Suprapubic skin (tissue), 3 donors: Measurements from ENCODE around the gene LIMA1.

Experiments
- CTCF ChIP-seq, 2 donors: fragments of 200-600 bp in 1 of 2; fragments of 450-650 bp in 1 of 2; sonication (generic) in 1 of 2; IDR thresholded peaks; one replicate each; pipeline ENCODE4 v1.5.1; 2016 to 2019; ENCODE audit warnings: antibody characterized with exemption in 2 of 2, mild to moderate bottlenecking in 1 of 2, moderate library complexity in 1 of 2
- POLR2A ChIP-seq, 2 donors: fragments of 450-650 bp; IDR thresholded peaks; one replicate each; pipeline ENCODE4 v1.6.1; 2017; ENCODE audit warnings: antibody characterized with exemption in 2 of 2, mild to moderate bottlenecking in 2 of 2, moderate library complexity in 2 of 2

- TF ChIP-seq CTCF (IDR thresholded peaks at IDR 0.05) (no peak), POLR2A (IDR thresholded peaks at IDR 0.05) (no peak)
Measured at GRCh38 chr12:50215033-50215432, 68.3 kb downstream of the LIMA1 start.
